AG04450 (cell line): Measurements from ENCODE around the gene GPATCH2. TPM values are rescaled to one million over a fixed set of nuclear protein-coding genes. Genes with fewer than 3 reads are reported as not detected.

Experiments used
- CTCF ChIA-PET: fragments of 300-600, 350-600 bp; formaldehyde crosslinking; extraction: SDS; loops from one replicate; lab custom pipeline; 2022; ENCODE audit warnings: antibody characterized with exemption, inconsistent platforms; lab: Charles Lee
- POLR2A ChIA-PET: fragments of 350-600 bp; formaldehyde crosslinking; extraction: SDS; loops from one replicate; lab custom pipeline; 2021; ENCODE audit warnings: antibody characterized with exemption, inconsistent platforms; lab: Yijun Ruan, JAX
- DNase-seq: peaks from one replicate; pipeline ENCODE4 v3.0.0-alpha.2; 2011; ENCODE audit warnings: low read depth, low spot score
- H3K27ac ChIP-seq: one replicate; pipeline ENCODE4 v1.5.1; 2012; ENCODE audit warnings: low read depth, low read length, control low read depth
- H3K27me3 ChIP-seq: one replicate; pipeline ENCODE4 v1.6.0; 2012; ENCODE audit warnings: low read length; ENCODE audit not compliant: control insufficient read depth, insufficient read depth
- H3K4me3 ChIP-seq: 2 replicates; pipeline ENCODE4 v1.5.1; 2011; ENCODE audit warnings: mild to moderate bottlenecking, low read depth, low read length, control low read depth
- H3K9me3 ChIP-seq: 2 replicates; pipeline ENCODE4 v1.5.1; 2012; ENCODE audit warnings: low read length; ENCODE audit not compliant: control insufficient read depth, insufficient read depth
- CTCF ChIP-seq: IDR thresholded peaks from 2 replicates; pipeline ENCODE4 v1.5.1; 2011; ENCODE audit warnings: low read depth, low read length, control low read depth, inconsistent platforms
- polyA plus RNA-seq: library from polyadenylated mRNA; depleted of rRNA; stranded (reverse); fragments of >200 nt; gene quantifications from 2 replicates; pipeline ENCODE4 v1.2.3, GENCODE V29; 2011

Gene GPATCH2
- polyA plus RNA-seq, 1 experiment: 11.1 TPM

- CTCF ChIA-PET: interaction anchor here (0.7 to 2.0 kb wide), 2 partner anchors 27 to 98 kb away, joined by 3 to 5 read pairs; no protein-coding TSS in a partner anchor
- Histone ChIP-seq H3K27me3 (no peaks in the 10 kb centered on the region), H3K4me3 (no peak overlapping the region), H3K27ac (no peak overlapping the region), H3K9me3 (no peaks in the 10 kb centered on the region)
- POLR2A ChIA-PET: interaction anchor here (0.6 kb wide), 1 partner anchor 1777 kb away, joined by 3 read pairs; no protein-coding TSS in a partner anchor
- no peak for TF ChIP-seq CTCF
- DNase-seq: peak; percentile 53
Observed at GRCh38 chr1:217562229-217562878, 68.5 kb downstream of the GPATCH2 start.

DNA sequence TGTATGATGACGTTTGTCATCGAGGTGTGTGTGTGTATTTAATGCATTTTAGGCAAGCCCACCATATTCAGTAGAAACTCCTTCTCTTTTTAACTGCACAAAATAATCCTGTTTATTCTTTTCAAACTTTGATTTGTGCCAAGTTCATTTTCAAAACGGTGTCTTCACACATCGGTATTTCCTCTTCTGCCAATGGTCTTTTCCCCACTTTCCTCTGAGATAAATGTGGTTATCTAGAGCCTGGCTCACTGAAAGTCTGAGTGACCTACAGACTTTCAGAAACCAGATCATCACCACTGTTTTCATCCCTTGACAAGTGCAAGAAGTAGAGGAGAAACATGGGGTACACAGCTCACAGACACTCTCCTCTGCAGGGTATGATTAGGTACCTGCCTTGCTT lies 69.4 kb downstream of the GPATCH2 start:
- ChIA-PET CTCF (interaction anchor here (2.0 kb wide), 1 partner anchor 99 kb away, joined by 5 read pairs; no protein-coding TSS in a partner anchor), POLR2A (no interaction called here)
- no peak overlapping the region for H3K27ac ChIP-seq
- no peaks in the 10 kb centered on the region for H3K9me3 ChIP-seq
- no peak overlapping the region for H3K4me3 ChIP-seq
- no peaks in the 10 kb centered on the region for H3K27me3 ChIP-seq
- no peak for TF ChIP-seq CTCF
- DNase-seq: no peak

DNA sequence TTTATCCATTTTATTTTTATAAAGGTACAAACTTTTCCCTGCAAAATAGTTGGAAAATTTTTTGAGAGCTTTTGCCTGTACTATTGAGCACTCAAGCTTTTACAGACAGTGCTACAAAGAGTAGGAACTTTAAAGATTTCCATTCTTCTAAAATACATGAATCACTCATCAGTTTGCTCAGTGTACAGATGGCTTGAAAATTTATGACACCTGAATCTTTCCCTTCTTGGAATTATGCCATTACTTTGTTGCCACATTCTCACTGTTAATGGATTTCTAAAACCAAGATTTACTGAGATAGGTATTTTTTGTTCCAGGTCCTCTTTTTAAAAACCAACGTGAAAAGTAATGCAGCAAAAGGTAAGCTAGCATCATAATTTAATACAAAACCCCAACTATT lies 76.0 kb downstream of the GPATCH2 start:
- no peak for DNase-seq
- ChIA-PET CTCF (interaction anchor here (0.6 to 0.8 kb wide), 2 partner anchors 8 to 20 kb away, joined by 3 read pairs; no protein-coding TSS in a partner anchor), POLR2A (no interaction called here)
- Histone ChIP-seq H3K27me3 (no peaks in the 10 kb centered on the region), H3K4me3 (no peak overlapping the region), H3K27ac (no peak overlapping the region), H3K9me3 (no peaks in the 10 kb centered on the region)
- no peak for TF ChIP-seq CTCF

- TF ChIP-seq CTCF: no peak
- Histone ChIP-seq H3K27ac (no peak overlapping the region), H3K4me3 (no peak overlapping the region), H3K9me3 (no peaks in the 10 kb centered on the region), H3K27me3 (no peaks in the 10 kb centered on the region)
- ChIA-PET CTCF (no interaction called here), POLR2A (no interaction called here)
- no peak for DNase-seq
Observed at GRCh38 chr1:217553949-217554509, 76.9 kb downstream of the GPATCH2 start.

- CTCF ChIA-PET: no interaction called here
- Histone ChIP-seq H3K27me3 (no peaks in the 10 kb centered on the region), H3K27ac (no peak overlapping the region), H3K4me3 (no peak overlapping the region), H3K9me3 (no peaks in the 10 kb centered on the region)
- DNase-seq: no peak
- POLR2A ChIA-PET: no interaction called here
- TF ChIP-seq CTCF: no peak
Observed at GRCh38 chr1:217552339-217552951, 78.4 kb downstream of the GPATCH2 start.
